Dendritic cell treated with granulocyte-macrophage colony-stimulating factor and Interleukin-4, amounts not matched to agents 40 ng/mL and 50 ng/mL, for 4 days (primary cell): ENCODE results near the gene HELZ.
"Not testable (repeated sequence)": the region's sequence is repeated elsewhere in the genome, so short reads cannot be mapped to it uniquely, and the experiment has no call there.

ENCODE experiments used
- H3K27ac Mint-ChIP-seq: one replicate; pipeline ENCODE4 v1.8.0; 2022; ENCODE audit warnings: mild to moderate bottlenecking, mixed read lengths
- H3K27me3 Mint-ChIP-seq: one replicate; pipeline ENCODE4 v1.8.0; 2022; ENCODE audit warnings: mild to moderate bottlenecking, mixed read lengths
- H3K36me3 Mint-ChIP-seq: one replicate; pipeline ENCODE4 v1.8.0; 2022; ENCODE audit warnings: low read depth, mixed read lengths
- H3K4me1 Mint-ChIP-seq: one replicate; pipeline ENCODE4 v1.8.0; 2022; ENCODE audit warnings: low read depth, mixed read lengths
- H3K4me3 Mint-ChIP-seq: one replicate; pipeline ENCODE4 v1.8.0; 2022; ENCODE audit warnings: mild to moderate bottlenecking, moderate library complexity, mixed read lengths
- H3K9me3 Mint-ChIP-seq: one replicate; pipeline ENCODE4 v1.8.0; 2022; ENCODE audit warnings: mixed read lengths
- intact Hi-C: fragments of 100-400 bp; cut with micrococcal nuclease; formaldehyde crosslinking; loops from one replicate; pipeline ENCODE4 v1.15.0; 2022

Gene HELZ

GRCh38 chr17:67208232-67208631 lies 36.8 kb downstream of the HELZ start:
- Mint-ChIP-seq H3K9me3 (no peaks in the 10 kb centered on the region), H3K27me3 (no peaks in the 10 kb centered on the region), H3K36me3 (peaks cover 33% of the 10 kb centered on the region), H3K4me3 (no peak overlapping the region), H3K4me1 (peaks cover 14% of the 10 kb centered on the region), H3K27ac (peak overlapping the region; percentile 49)
- intact Hi-C loops: no loop called here

- no peak overlapping the region for H3K4me3 Mint-ChIP-seq
- peaks cover 51% of the 10 kb centered on the region for H3K36me3 Mint-ChIP-seq
- no peaks in the 10 kb centered on the region for H3K9me3 Mint-ChIP-seq
- H3K27me3 Mint-ChIP-seq: no peaks in the 10 kb centered on the region
- H3K27ac Mint-ChIP-seq: no peak overlapping the region
- intact Hi-C loops: no loop called here
- H3K4me1 Mint-ChIP-seq: peaks cover 8% of the 10 kb centered on the region
These were observed 41.2 kb downstream of the HELZ start for GRCh38 chr17:67203818-67204217.

- intact Hi-C loops: no loop called here
- H3K4me3 Mint-ChIP-seq: no peak overlapping the region
These were observed 42.5 kb downstream of the HELZ start for GRCh38 chr17:67202503-67202902.

GRCh38 chr17:67200727-67201301 lies 44.2 kb downstream of the HELZ start:
- Mint-ChIP-seq H3K4me1 (peaks cover 3% of the 10 kb centered on the region), H3K27me3 (no peaks in the 10 kb centered on the region), H3K36me3 (peaks cover 57% of the 10 kb centered on the region)

More at GRCh38 chr17:67202503-67202902, 42.5 kb downstream of the HELZ start:
- Mint-ChIP-seq H3K27ac (no peak overlapping the region), H3K27me3 (no peaks in the 10 kb centered on the region), H3K9me3 (no peaks in the 10 kb centered on the region), H3K4me1 (peaks cover 8% of the 10 kb centered on the region), H3K36me3 (peaks cover 40% of the 10 kb centered on the region)

GRCh38 chr17:67198131-67198530 lies 46.9 kb downstream of the HELZ start:
- Mint-ChIP-seq H3K27me3 (no peaks in the 10 kb centered on the region), H3K36me3 (peaks cover 71% of the 10 kb centered on the region), H3K9me3 (no peaks in the 10 kb centered on the region), H3K4me1 (no peaks in the 10 kb centered on the region), H3K27ac (no peak overlapping the region), H3K4me3 (no peak overlapping the region)
- intact Hi-C loops: no loop called here

More at GRCh38 chr17:67200727-67201301, 44.2 kb downstream of the HELZ start:
- no peak overlapping the region for H3K27ac Mint-ChIP-seq
- H3K4me3 Mint-ChIP-seq: no peak overlapping the region
- no peaks in the 10 kb centered on the region for H3K9me3 Mint-ChIP-seq
- intact Hi-C loops: no loop called here

- H3K27me3 Mint-ChIP-seq, intact Hi-C loops, H3K27ac Mint-ChIP-seq, H3K4me1 Mint-ChIP-seq, H3K9me3 Mint-ChIP-seq, H3K4me3 Mint-ChIP-seq: not testable (repeated sequence)
- peaks cover 60% of the 10 kb centered on the region for H3K36me3 Mint-ChIP-seq
These were observed 48.0 kb downstream of the HELZ start for GRCh38 chr17:67197023-67197422.

- Mint-ChIP-seq H3K4me3 (no peak overlapping the region), H3K27ac (no peak overlapping the region)
- intact Hi-C loops: no loop called here
These were observed 48.6 kb downstream of the HELZ start for GRCh38 chr17:67196422-67196821.

GRCh38 chr17:67194134-67194533 lies 50.9 kb downstream of the HELZ start:
- H3K27me3 Mint-ChIP-seq: no peaks in the 10 kb centered on the region
- intact Hi-C loops: no loop called here
- H3K36me3 Mint-ChIP-seq: peaks cover 52% of the 10 kb centered on the region
- no peak overlapping the region for H3K27ac Mint-ChIP-seq
- H3K4me3 Mint-ChIP-seq: no peak overlapping the region
- H3K4me1 Mint-ChIP-seq: no peaks in the 10 kb centered on the region
- no peaks in the 10 kb centered on the region for H3K9me3 Mint-ChIP-seq

More at GRCh38 chr17:67196422-67196821, 48.6 kb downstream of the HELZ start:
- Mint-ChIP-seq H3K9me3 (no peaks in the 10 kb centered on the region), H3K36me3 (peaks cover 59% of the 10 kb centered on the region), H3K27me3 (no peaks in the 10 kb centered on the region), H3K4me1 (no peaks in the 10 kb centered on the region)

- Mint-ChIP-seq H3K27me3 (no peaks in the 10 kb centered on the region), H3K36me3 (peaks cover 51% of the 10 kb centered on the region), H3K4me1 (no peaks in the 10 kb centered on the region), H3K9me3 (no peaks in the 10 kb centered on the region), H3K27ac (no peak overlapping the region), H3K4me3 (no peak overlapping the region)
- intact Hi-C loops: no loop called here
These were observed 57.1 kb downstream of the HELZ start for GRCh38 chr17:67187927-67188326.

- Mint-ChIP-seq H3K9me3 (no peaks in the 10 kb centered on the region), H3K4me3 (no peak overlapping the region), H3K27ac (no peak overlapping the region), H3K27me3 (no peaks in the 10 kb centered on the region), H3K36me3 (peaks cover 63% of the 10 kb centered on the region), H3K4me1 (no peaks in the 10 kb centered on the region)
- intact Hi-C loops: no loop called here
These were observed 58.2 kb downstream of the HELZ start for GRCh38 chr17:67186782-67187181.

GRCh38 chr17:67183531-67183930 lies 61.5 kb downstream of the HELZ start:
- no peak overlapping the region for H3K27ac Mint-ChIP-seq

GRCh38 chr17:67181825-67182224 lies 63.2 kb downstream of the HELZ start:
- Mint-ChIP-seq H3K27ac (no peak overlapping the region), H3K27me3 (no peaks in the 10 kb centered on the region), H3K36me3 (peaks cover 54% of the 10 kb centered on the region), H3K4me3 (no peak overlapping the region), H3K4me1 (no peaks in the 10 kb centered on the region), H3K9me3 (no peaks in the 10 kb centered on the region)
- intact Hi-C loops: no loop called here

More at GRCh38 chr17:67183531-67183930, 61.5 kb downstream of the HELZ start:
- Mint-ChIP-seq H3K9me3 (no peaks in the 10 kb centered on the region), H3K4me3 (no peak overlapping the region), H3K4me1 (no peaks in the 10 kb centered on the region), H3K36me3 (peaks cover 60% of the 10 kb centered on the region), H3K27me3 (no peaks in the 10 kb centered on the region)
- intact Hi-C loops: no loop called here

GRCh38 chr17:67180275-67180674 lies 64.7 kb downstream of the HELZ start:
- Mint-ChIP-seq H3K4me1 (no peaks in the 10 kb centered on the region), H3K27me3 (no peaks in the 10 kb centered on the region), H3K4me3 (no peak overlapping the region), H3K36me3 (peaks cover 53% of the 10 kb centered on the region), H3K9me3 (no peaks in the 10 kb centered on the region), H3K27ac (no peak overlapping the region)
- intact Hi-C loops: no loop called here

GRCh38 chr17:67178555-67178954 lies 66.4 kb downstream of the HELZ start:
- H3K4me3 Mint-ChIP-seq: no peak overlapping the region
- no peaks in the 10 kb centered on the region for H3K27me3 Mint-ChIP-seq
- no peaks in the 10 kb centered on the region for H3K9me3 Mint-ChIP-seq
- no peaks in the 10 kb centered on the region for H3K4me1 Mint-ChIP-seq
- H3K36me3 Mint-ChIP-seq: peaks cover 59% of the 10 kb centered on the region
- no peak overlapping the region for H3K27ac Mint-ChIP-seq
- intact Hi-C loops: no loop called here

- H3K27ac Mint-ChIP-seq: no peak overlapping the region
- H3K4me3 Mint-ChIP-seq: no peak overlapping the region
- H3K4me1 Mint-ChIP-seq: peaks cover under 1% of the 10 kb centered on the region
- peaks cover 59% of the 10 kb centered on the region for H3K36me3 Mint-ChIP-seq
- no peaks in the 10 kb centered on the region for H3K9me3 Mint-ChIP-seq
- intact Hi-C loops: no loop called here
- H3K27me3 Mint-ChIP-seq: no peaks in the 10 kb centered on the region
These were observed 67.3 kb downstream of the HELZ start for GRCh38 chr17:67177732-67178131.
